DND-41 (cell line): ENCODE data around the gene OLR1.

Experiments
- CTCF ChIP-seq: IDR thresholded peaks from 2 replicates; pipeline ENCODE4 v1.5.1; 2012; ENCODE audit warnings: borderline replicate concordance, low read length, moderate library complexity, mild to moderate bottlenecking; ENCODE audit not compliant: poor library complexity, severe bottlenecking; ENCODE audit errors: extremely low read depth
- EZH2 ChIP-seq: IDR thresholded peaks from 3 replicates; pipeline ENCODE4 v1.6.1; 2012; ENCODE audit warnings: borderline replicate concordance, low read depth, mild to moderate bottlenecking, moderate library complexity, low read length, inconsistent platforms; ENCODE audit not compliant: severe bottlenecking

GRCh38 chr12:10190558-10191388 is 18.8 kb upstream of the OLR1 start:
- peak; percentile 85 for TF ChIP-seq CTCF
- TF ChIP-seq EZH2: no peak
